HCT116 (cell line): ENCODE results near the gene PLA2R1. TPM values are rescaled to one million over a fixed set of nuclear protein-coding genes. Genes with fewer than 3 reads are reported as not detected.

ENCODE experiments used
- ATAC-seq: fragments of 200-7000 bp; cut with Tn5 transposase; 2 replicates; pipeline ENCODE4 v1.9.1; 2020; ENCODE audit warnings: mild to moderate bottlenecking, moderate library complexity
- BruUV-seq: library from RNA; stranded (reverse); fragments of 400-500 nt; replicated peaks from 2 replicates; lab custom pipeline; 2021; lab: Mats Ljungman, UMichigan
- CTCF ChIA-PET: fragments of 300-600 bp; sonication (Branson Sonifier 250); formaldehyde crosslinking; loops from one replicate; lab custom pipeline; 2021; ENCODE audit warnings: antibody characterized with exemption; lab: Charles Lee
- POLR2A ChIA-PET: fragments of 300-600, 350-600 bp; sonication (Branson Sonifier 250); formaldehyde crosslinking; loops from one replicate; lab custom pipeline; 2021; ENCODE audit warnings: antibody characterized with exemption; lab: Charles Lee
- RAD21 ChIA-PET, 2 experiments: fragments of 300-600 bp; sonication (Branson Sonifier 250); formaldehyde crosslinking; loops; one replicate each; lab custom pipeline; 2023; ENCODE audit warnings: low total read pairs in 2 of 2; ENCODE audit not compliant: uncharacterized antibody in 2 of 2, unreplicated experiment in 2 of 2, low non-redundant PET in 1 of 2; lab: Charles Lee
- DNase-seq: peaks from one replicate; pipeline ENCODE4 v3.0.0-alpha.2; 2010; ENCODE audit warnings: low read depth, low spot score
- H2AFZ ChIP-seq: fragments of 200-600 bp; shearing (Covaris generic), sonication (generic); 2 replicates; pipeline ENCODE4 v1.6.1; 2017; ENCODE audit warnings: low read depth, mixed run types, mixed read lengths, antibody characterized with exemption, low read length; ENCODE audit not compliant: poor library complexity, severe bottlenecking
- H3K27ac ChIP-seq: 2 replicates; pipeline ENCODE4 v1.5.1; 2012; ENCODE audit warnings: low read depth, low read length
- H3K27me3 ChIP-seq: fragments of 200-600 bp; sonication (generic); 2 replicates; pipeline ENCODE4 v1.6.1; 2016; ENCODE audit warnings: mixed run types, low read length, mixed read lengths; ENCODE audit not compliant: insufficient read depth
- H3K36me3 ChIP-seq, 2 experiments: fragments of 200-500 bp in 1 of 2; fragments of 200-600 bp in 1 of 2; sonication (Bioruptor generic) in 1 of 2; sonication (generic) in 1 of 2; 2 replicates each; pipeline versions ENCODE4 v1.5.1 to v1.6.1; 2014 to 2016; ENCODE audit warnings: low read length in 2 of 2, inconsistent platforms in 1 of 2, mixed read lengths in 1 of 2, mixed run types in 1 of 2; ENCODE audit not compliant: insufficient read depth in 2 of 2, control insufficient read depth in 1 of 2
- H3K4me1 ChIP-seq, 2 experiments: fragments of 200-600 bp in 1 of 2; sonication (generic) in 1 of 2; 2 replicates each; pipeline versions ENCODE4 v1.5.1 to v1.6.1; 2012 to 2017; ENCODE audit warnings: low read length in 2 of 2, inconsistent platforms in 1 of 2, mild to moderate bottlenecking in 1 of 2, mixed read lengths in 1 of 2, mixed run types in 1 of 2, moderate library complexity in 1 of 2; ENCODE audit not compliant: insufficient read depth in 2 of 2, control insufficient read depth in 1 of 2
- H3K4me2 ChIP-seq: fragments of 200-600 bp; sonication (generic); 2 replicates; pipeline ENCODE4 v1.6.1; 2017; ENCODE audit warnings: mixed run types, low read length, mixed read lengths
- H3K4me3 ChIP-seq, 2 experiments: fragments of 200-600 bp in 1 of 2; sonication (generic) in 1 of 2; replicated peaks in 1 of 2; 2 replicates each; pipeline ENCODE4 v1.5.1; 2011 to 2016; ENCODE audit warnings: low read length in 2 of 2, control low read depth in 1 of 2, low read depth in 1 of 2, mild to moderate bottlenecking in 1 of 2, mixed read lengths in 1 of 2, mixed run types in 1 of 2
- H3K79me2 ChIP-seq: fragments of 200-600 bp; sonication (generic); 2 replicates; pipeline ENCODE4 v1.6.1; 2017; ENCODE audit warnings: mild to moderate bottlenecking, mixed run types, low read length, moderate library complexity, mixed read lengths; ENCODE audit not compliant: insufficient read depth
- H3K9ac ChIP-seq: fragments of 200-600 bp; sonication (generic); 2 replicates; pipeline ENCODE4 v1.6.1; 2016; ENCODE audit warnings: low read length, mixed read lengths
- H3K9me2 ChIP-seq: fragments of 200-600 bp; sonication (generic), shearing (Covaris generic); 2 replicates; pipeline ENCODE4 v1.6.1; 2017; ENCODE audit warnings: mixed run types, mild to moderate bottlenecking, moderate library complexity; ENCODE audit not compliant: insufficient read depth
- H3K9me3 ChIP-seq, 2 experiments: fragments of 200-500 bp in 1 of 2; fragments of 200-600 bp in 1 of 2; sonication (Bioruptor generic) in 1 of 2; sonication (generic) in 1 of 2; 2 replicates each; pipeline ENCODE4 v1.6.1; 2014 to 2017; ENCODE audit warnings: low read length in 2 of 2, mixed read lengths in 2 of 2, inconsistent platforms in 1 of 2, low read depth in 1 of 2, mild to moderate bottlenecking in 1 of 2, mixed run types in 1 of 2, moderate library complexity in 1 of 2; ENCODE audit not compliant: control insufficient read depth in 1 of 2, insufficient read depth in 1 of 2
- H4K20me1 ChIP-seq: fragments of 200-600 bp; sonication (generic), shearing (Covaris generic); 2 replicates; pipeline ENCODE4 v1.6.1; 2017; ENCODE audit warnings: mixed run types, mild to moderate bottlenecking, moderate library complexity; ENCODE audit not compliant: insufficient read depth
- EGR1 ChIP-seq: IDR thresholded peaks from 2 replicates; pipeline ENCODE4 v1.6.1; 2012; ENCODE audit warnings: low read depth
- EZH2phosphoT487 ChIP-seq: fragments of 200-600 bp; IDR thresholded peaks from 2 replicates; pipeline ENCODE4 v1.6.1; 2018; ENCODE audit warnings: antibody characterized with exemption, borderline replicate concordance
- FOSL1 ChIP-seq: IDR thresholded peaks from 2 replicates; pipeline ENCODE4 v1.6.1; 2012; ENCODE audit warnings: low read depth
- POLR2A ChIP-seq: IDR thresholded peaks from 2 replicates; pipeline ENCODE4 v1.7.0; 2011; ENCODE audit warnings: borderline replicate concordance; ENCODE audit not compliant: insufficient read depth, insufficient read length; ENCODE audit errors: extremely low read depth
- POLR2AphosphoS5 ChIP-seq: IDR thresholded peaks from 2 replicates; pipeline ENCODE4 v1.6.1; 2011; ENCODE audit warnings: mild to moderate bottlenecking, low read depth, low read length, moderate library complexity
- SRF ChIP-seq: IDR thresholded peaks from 2 replicates; pipeline ENCODE4 v1.6.1; 2012; ENCODE audit warnings: low read depth
- TCF7L2 ChIP-seq: IDR thresholded peaks from 2 replicates; pipeline ENCODE4 v1.7.0; 2011; ENCODE audit warnings: borderline replicate concordance, inconsistent platforms; ENCODE audit not compliant: insufficient read depth, insufficient read length; ENCODE audit errors: extremely low read depth
- ZFX ChIP-seq: fragments of 450-650 bp; IDR thresholded peaks from 2 replicates; pipeline ENCODE4 v1.6.1; 2017
- intact Hi-C: fragments of 100-400 bp; cut with micrococcal nuclease; formaldehyde crosslinking; loops from 2 replicates; pipeline ENCODE4 v1.10.0; 2022
- total RNA-seq: library from RNA; stranded (reverse); gene quantifications from one replicate; pipeline ENCODE4 v1.2.1, GENCODE V29; 2021; ENCODE audit not compliant: unreplicated experiment
- TF ChIP-seq, protein P1 (sequence below): IDR thresholded peaks from 2 replicates; pipeline ENCODE4 v1.6.1; 2012

The PLA2R1 gene
- total RNA-seq, 1 experiment from 2014 or later, result 0.34 TPM

DNA sequence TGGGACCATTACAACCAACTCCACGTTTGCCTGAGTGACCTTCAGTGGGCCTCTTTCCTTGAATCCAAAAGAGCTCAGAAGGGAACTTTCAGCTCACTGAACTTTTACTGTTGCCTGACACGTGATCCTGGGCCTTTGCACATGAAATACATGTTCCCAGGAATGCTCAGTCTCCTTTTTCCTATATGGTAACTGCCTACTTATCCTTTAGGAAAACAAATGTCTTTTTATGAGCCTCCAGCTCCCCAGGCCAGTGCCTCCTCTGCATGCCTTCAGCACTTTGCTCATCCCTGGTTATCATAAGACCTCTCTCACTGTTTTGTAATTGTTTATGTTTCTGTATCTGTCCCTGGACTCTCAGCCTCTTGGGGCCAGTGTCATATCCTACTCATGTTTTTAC is 5.1 kb downstream of the PLA2R1 start:
- Histone ChIP-seq H3K9ac (no peak overlapping the region), H2AFZ (no peak overlapping the region), H3K9me3 (no peaks in the 10 kb centered on the region), H4K20me1 (no peaks in the 10 kb centered on the region), H3K4me1 (no peaks in the 10 kb centered on the region), H3K36me3 (no peaks in the 10 kb centered on the region), H3K79me2 (no peaks in the 10 kb centered on the region), H3K4me2 (no peak overlapping the region), H3K27ac (no peak overlapping the region), H3K9me2 (no peaks in the 10 kb centered on the region), H3K27me3 (no peaks in the 10 kb centered on the region), H3K4me3 (no peak overlapping the region)
- RAD21 ChIA-PET, result no interaction called here
- POLR2A ChIA-PET, result no interaction called here
- no TSS peak for BruUV-seq
- no peak for ATAC-seq
- intact Hi-C loops, result no loop called here
- CTCF ChIA-PET, result interaction anchor here (0.6 kb wide), 1 partner anchor 53 kb away, joined by 3 read pairs; no protein-coding TSS in a partner anchor
- DNase-seq, result no peak
- no peak for TF ChIP-seq EZH2phosphoT487
- TF ChIP-seq EGR1, result no peak
- no peak for TF ChIP-seq TCF7L2

DNA sequence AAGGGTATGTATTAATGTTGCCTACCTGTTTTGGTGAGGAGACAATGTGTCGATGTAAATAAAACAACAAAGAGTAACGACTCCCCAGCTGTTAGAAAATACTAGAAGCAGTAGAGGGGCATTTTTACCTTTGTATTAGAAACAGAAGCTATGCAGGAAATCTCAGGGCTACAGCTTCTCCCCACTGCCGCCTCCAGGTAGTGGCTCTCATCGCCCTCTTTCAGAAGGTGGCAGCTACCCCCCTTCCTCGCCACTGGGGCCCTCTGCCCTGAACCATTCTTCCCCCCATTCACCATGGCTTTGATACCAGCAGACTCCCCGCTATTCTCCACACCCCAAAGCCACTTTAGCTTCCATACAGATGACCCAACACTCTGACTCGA is 6.7 kb downstream of the PLA2R1 start:
- no peaks in the 10 kb centered on the region for H3K9me3 ChIP-seq
- CTCF ChIA-PET, result no interaction called here
- no peaks in the 10 kb centered on the region for H4K20me1 ChIP-seq
- POLR2A ChIA-PET, result no interaction called here
- H3K27ac ChIP-seq, result no peak overlapping the region
- H3K9ac ChIP-seq, result no peak overlapping the region
- no peak overlapping the region for H3K4me2 ChIP-seq
- H3K9me2 ChIP-seq, result no peaks in the 10 kb centered on the region
- DNase-seq, result no peak
- TF ChIP-seq EGR1 (no peak), ZFX (no peak), FOSL1 (no peak), POLR2AphosphoS5 (no peak), SRF (no peak), POLR2A (no peak), TCF7L2 (no peak)
- TF ChIP-seq, protein P1, sequence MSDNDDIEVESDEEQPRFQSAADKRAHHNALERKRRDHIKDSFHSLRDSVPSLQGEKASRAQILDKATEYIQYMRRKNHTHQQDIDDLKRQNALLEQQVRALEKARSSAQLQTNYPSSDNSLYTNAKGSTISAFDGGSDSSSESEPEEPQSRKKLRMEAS, result no peak
- TF ChIP-seq, all 23 proteins: peak for 0
- no peaks in the 10 kb centered on the region for H3K79me2 ChIP-seq
- H2AFZ ChIP-seq, result no peak overlapping the region
- intact Hi-C loops, result no loop called here
- no TSS peak for BruUV-seq
- no peaks in the 10 kb centered on the region for H3K36me3 ChIP-seq
- H3K4me1 ChIP-seq, result no peaks in the 10 kb centered on the region
- ATAC-seq, result no peak
- H3K27me3 ChIP-seq, result no peaks in the 10 kb centered on the region
- H3K4me3 ChIP-seq, result no peak overlapping the region
- RAD21 ChIA-PET, result no interaction called here
